PFSK-1 (cell line): ENCODE data around the gene TOP2B.

Experiments used
- FOXP2 ChIP-seq: optimal IDR thresholded peaks from 2 replicates; pipeline ENCODE3; 2011; ENCODE audit warnings: borderline replicate concordance, control low read depth, inconsistent platforms; ENCODE audit not compliant: insufficient read depth; ENCODE audit errors: extremely low read length, extremely low read depth
- POLR2AphosphoS5 ChIP-seq: IDR thresholded peaks from 2 replicates; pipeline ENCODE4 v1.6.1; 2012; ENCODE audit warnings: low read depth, mild to moderate bottlenecking, control low read depth, low read length, moderate library complexity
- SIN3A ChIP-seq: IDR thresholded peaks from 2 replicates; pipeline ENCODE4 v1.6.1; 2012; ENCODE audit warnings: mild to moderate bottlenecking, low read length, moderate library complexity, borderline replicate concordance; ENCODE audit not compliant: insufficient read depth
- TAF1 ChIP-seq: IDR thresholded peaks from 2 replicates; pipeline ENCODE4 v1.6.1; 2012; ENCODE audit warnings: low read length, control low read depth, borderline replicate concordance; ENCODE audit not compliant: insufficient read depth
- TF ChIP-seq, protein P1 (sequence below), 2 experiments: IDR thresholded peaks; 2 replicates each; pipeline versions ENCODE4 v1.6.1 to v1.8.0; 2011 to 2012; ENCODE audit warnings: low read depth in 2 of 2, low read length in 2 of 2, control low read depth in 1 of 2, inconsistent platforms in 1 of 2, mild to moderate bottlenecking in 1 of 2, moderate library complexity in 1 of 2; ENCODE audit not compliant: insufficient read depth in 1 of 2

The TOP2B gene

DNA sequence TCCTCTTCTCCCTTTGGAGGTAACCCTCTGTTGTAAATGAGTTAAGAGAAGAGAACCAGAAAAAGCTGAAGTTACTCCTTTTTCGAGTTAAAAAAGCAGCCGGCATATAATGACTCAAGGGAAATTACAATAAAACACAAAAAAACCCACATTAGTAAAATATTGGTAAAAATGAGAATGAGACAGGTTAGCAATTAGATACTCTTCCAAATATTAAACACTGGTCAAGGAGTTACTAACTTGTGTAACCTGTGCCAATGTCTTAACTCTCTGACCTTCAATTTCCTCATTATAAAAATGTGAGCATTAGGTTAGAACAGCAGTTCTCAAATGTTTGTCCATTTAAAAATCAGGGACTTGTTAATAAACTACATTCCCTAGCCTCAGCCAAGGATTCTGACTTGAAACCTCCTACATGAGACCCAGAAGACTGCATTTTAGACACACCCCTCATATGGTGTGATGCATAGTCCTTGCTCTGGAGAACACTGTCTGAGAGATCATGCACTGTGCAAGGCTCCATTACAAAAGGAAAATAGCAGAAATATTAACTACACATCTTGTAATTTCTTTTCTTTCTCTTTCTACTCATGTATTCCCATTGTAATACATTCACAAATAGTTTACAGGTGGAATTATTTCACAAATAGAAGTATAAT lies 42.7 kb upstream of the TOP2B start:
- TF ChIP-seq TAF1 (no peak), POLR2AphosphoS5 (no peak), SIN3A (no peak), FOXP2 (no peak)
- TF ChIP-seq, protein P1, sequence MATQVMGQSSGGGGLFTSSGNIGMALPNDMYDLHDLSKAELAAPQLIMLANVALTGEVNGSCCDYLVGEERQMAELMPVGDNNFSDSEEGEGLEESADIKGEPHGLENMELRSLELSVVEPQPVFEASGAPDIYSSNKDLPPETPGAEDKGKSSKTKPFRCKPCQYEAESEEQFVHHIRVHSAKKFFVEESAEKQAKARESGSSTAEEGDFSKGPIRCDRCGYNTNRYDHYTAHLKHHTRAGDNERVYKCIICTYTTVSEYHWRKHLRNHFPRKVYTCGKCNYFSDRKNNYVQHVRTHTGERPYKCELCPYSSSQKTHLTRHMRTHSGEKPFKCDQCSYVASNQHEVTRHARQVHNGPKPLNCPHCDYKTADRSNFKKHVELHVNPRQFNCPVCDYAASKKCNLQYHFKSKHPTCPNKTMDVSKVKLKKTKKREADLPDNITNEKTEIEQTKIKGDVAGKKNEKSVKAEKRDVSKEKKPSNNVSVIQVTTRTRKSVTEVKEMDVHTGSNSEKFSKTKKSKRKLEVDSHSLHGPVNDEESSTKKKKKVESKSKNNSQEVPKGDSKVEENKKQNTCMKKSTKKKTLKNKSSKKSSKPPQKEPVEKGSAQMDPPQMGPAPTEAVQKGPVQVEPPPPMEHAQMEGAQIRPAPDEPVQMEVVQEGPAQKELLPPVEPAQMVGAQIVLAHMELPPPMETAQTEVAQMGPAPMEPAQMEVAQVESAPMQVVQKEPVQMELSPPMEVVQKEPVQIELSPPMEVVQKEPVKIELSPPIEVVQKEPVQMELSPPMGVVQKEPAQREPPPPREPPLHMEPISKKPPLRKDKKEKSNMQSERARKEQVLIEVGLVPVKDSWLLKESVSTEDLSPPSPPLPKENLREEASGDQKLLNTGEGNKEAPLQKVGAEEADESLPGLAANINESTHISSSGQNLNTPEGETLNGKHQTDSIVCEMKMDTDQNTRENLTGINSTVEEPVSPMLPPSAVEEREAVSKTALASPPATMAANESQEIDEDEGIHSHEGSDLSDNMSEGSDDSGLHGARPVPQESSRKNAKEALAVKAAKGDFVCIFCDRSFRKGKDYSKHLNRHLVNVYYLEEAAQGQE (IDR thresholded peaks at IDR 0.05; ENCODE audit: insufficient read depth in 1 of 2, low read depth in 2 of 2, low read length in 2 of 2) = no peak

DNA sequence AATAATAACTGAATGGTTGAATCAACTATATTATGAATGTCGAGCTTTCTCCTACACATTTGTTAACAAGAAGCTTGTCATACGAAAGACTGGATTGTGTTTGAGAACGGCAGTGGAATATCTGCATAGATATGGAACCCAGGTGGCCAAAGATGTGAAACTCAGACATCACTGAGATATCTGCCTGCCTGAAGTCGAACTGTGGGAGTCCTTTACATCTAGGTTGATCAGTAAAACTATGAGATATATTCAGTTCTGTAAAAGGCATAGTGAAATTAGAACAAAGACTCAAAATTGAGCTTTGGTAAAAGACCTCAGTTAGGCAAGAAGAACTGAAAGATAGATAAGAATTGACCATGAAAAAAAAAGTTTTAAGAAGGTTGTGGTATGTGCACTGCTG lies 41.5 kb upstream of the TOP2B start:
- TF ChIP-seq SIN3A (no peak), TAF1 (no peak), POLR2AphosphoS5 (no peak), FOXP2 (no peak)
- TF ChIP-seq, protein P1 (IDR thresholded peaks at IDR 0.05; ENCODE audit: insufficient read depth in 1 of 2, low read depth in 2 of 2, low read length in 2 of 2) = no peak

DNA sequence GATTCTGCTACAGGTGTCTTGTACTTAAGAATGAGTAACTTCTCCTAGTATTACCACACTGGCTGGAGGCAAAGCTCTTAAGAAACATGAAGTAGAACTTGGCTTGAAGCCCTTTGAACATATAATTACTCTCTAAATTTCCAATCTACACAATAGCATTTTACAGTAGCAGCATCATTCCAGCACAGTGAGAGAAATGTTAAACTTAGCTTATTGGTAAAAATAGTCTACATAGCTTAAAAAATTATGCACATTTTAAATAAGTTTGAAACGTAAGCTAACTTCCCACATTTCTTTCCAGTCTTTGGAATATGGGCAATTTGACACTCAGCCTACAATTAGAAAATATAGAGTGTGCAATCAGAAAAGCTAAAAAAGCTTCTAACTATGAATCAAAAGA lies 32.8 kb upstream of the TOP2B start:
- TF ChIP-seq, protein P1 (IDR thresholded peaks at IDR 0.05; ENCODE audit: insufficient read depth in 1 of 2, low read depth in 2 of 2, low read length in 2 of 2) = no peak
- TF ChIP-seq SIN3A (no peak), POLR2AphosphoS5 (no peak), FOXP2 (no peak), TAF1 (no peak)

DNA sequence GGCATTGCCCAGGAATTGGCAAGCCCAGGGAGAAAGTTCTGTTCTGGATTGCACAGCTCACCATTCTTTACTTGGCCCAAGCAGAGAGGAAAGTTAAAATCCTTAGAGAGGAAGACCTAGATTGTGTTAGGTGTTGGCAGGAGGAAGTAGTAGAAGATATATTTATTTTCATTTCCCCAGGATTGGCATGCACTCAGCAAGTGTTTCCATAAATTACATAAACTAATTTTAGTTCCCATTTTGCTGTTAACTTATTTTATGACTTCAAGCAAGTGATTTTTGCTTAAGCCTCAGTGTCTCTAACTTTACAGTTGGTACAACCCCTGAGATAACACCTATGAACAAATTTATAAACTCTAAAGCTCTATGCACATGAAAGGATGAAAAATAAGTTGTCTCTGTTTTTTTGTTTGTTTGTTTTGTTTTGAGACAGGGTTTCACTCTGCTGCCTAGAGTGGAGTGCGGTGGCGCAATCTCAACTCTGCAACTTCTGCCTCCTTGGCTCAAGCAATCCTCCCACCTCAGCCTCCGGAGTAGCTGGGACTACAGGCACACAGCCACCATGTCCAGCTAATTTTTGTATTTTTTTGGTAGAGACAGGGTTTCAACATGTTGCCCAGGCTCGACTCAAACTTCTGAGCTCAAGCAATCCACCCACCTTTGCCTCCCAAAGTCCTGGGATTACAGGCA lies 31.2 kb upstream of the TOP2B start:
- TF ChIP-seq, protein P1 (IDR thresholded peaks at IDR 0.05; ENCODE audit: insufficient read depth in 1 of 2, low read depth in 2 of 2, low read length in 2 of 2) = no peak
- no peak for TF ChIP-seq SIN3A
- TF ChIP-seq TAF1 = no peak
- TF ChIP-seq POLR2AphosphoS5 = no peak
- TF ChIP-seq FOXP2 = no peak
